AG09309 (cell line): ENCODE data around the gene KHDRBS1.
A peak's percentile ranks its signal among the peaks of the same experiment; 100 is the strongest.

Source experiments
- DNase-seq: peaks from one replicate; pipeline ENCODE4 v3.0.0-alpha.2; 2010; ENCODE audit warnings: low read depth
- H3K4me3 ChIP-seq: 2 replicates; pipeline ENCODE4 v1.5.1; 2011; ENCODE audit warnings: mild to moderate bottlenecking, low read depth, low read length, moderate library complexity; ENCODE audit not compliant: control insufficient read depth
- CTCF ChIP-seq: IDR thresholded peaks from 2 replicates; pipeline ENCODE4 v1.5.1; 2011; ENCODE audit warnings: mild to moderate bottlenecking, low read depth, low read length, inconsistent platforms; ENCODE audit not compliant: insufficient read depth, control insufficient read depth; ENCODE audit errors: missing control alignments

KHDRBS1 gene

GRCh38 chr1:32025515-32025914, 11.8 kb downstream of the KHDRBS1 start:
- no peak overlapping the region for H3K4me3 ChIP-seq
- DNase-seq: no peak
- TF ChIP-seq CTCF: no peak

- no peak overlapping the region for H3K4me3 ChIP-seq
- DNase-seq: no peak
- no peak for TF ChIP-seq CTCF
Observed at GRCh38 chr1:32028746-32029145, 15.1 kb downstream of the KHDRBS1 start.

- H3K4me3 ChIP-seq: no peak overlapping the region
- DNase-seq: peak; percentile 40
Observed at GRCh38 chr1:32031578-32032274, 18.1 kb downstream of the KHDRBS1 start.

GRCh38 chr1:32032275-32032615, 18.6 kb downstream of the KHDRBS1 start:
- H3K4me3 ChIP-seq: no peak overlapping the region
- DNase-seq: no peak
- no peak for TF ChIP-seq CTCF

More at GRCh38 chr1:32031578-32032274, 18.1 kb downstream of the KHDRBS1 start:
- no peak for TF ChIP-seq CTCF

- no peak for TF ChIP-seq CTCF
- no peak for DNase-seq
- H3K4me3 ChIP-seq: no peak overlapping the region
Observed at GRCh38 chr1:32035119-32035518, 21.5 kb downstream of the KHDRBS1 start.

- H3K4me3 ChIP-seq: no peak overlapping the region
- TF ChIP-seq CTCF: no peak
- no peak for DNase-seq
Observed at GRCh38 chr1:32040711-32041110, 27.0 kb downstream of the KHDRBS1 start.
